Neural cell (in vitro differentiated cells): ENCODE data around the gene KCTD2.

ENCODE experiments used
- CTCF ChIP-seq: fragments of 450-650 bp; IDR thresholded peaks from 2 replicates; pipeline ENCODE4 v1.5.1; 2014; ENCODE audit warnings: antibody characterized with exemption, mild to moderate bottlenecking, moderate library complexity; ENCODE audit not compliant: poor library complexity, severe bottlenecking
- EP300 ChIP-seq: fragments of 450-650 bp; conservative IDR thresholded peaks from 2 replicates; pipeline ENCODE4 v1.6.1; 2014; ENCODE audit warnings: antibody characterized with exemption, mild to moderate bottlenecking, moderate library complexity; ENCODE audit not compliant: poor library complexity, severe bottlenecking
- EZH2 ChIP-seq: fragments of 200-600, 300-800 bp; shearing (Covaris generic), sonication (generic); IDR thresholded peaks from 2 replicates; pipeline ENCODE4 v1.6.1; 2014; ENCODE audit warnings: antibody characterized with exemption, low read length, borderline replicate concordance, mild to moderate bottlenecking; ENCODE audit not compliant: insufficient read depth, poor library complexity, severe bottlenecking
- MXI1 ChIP-seq: fragments of 450-650 bp; conservative IDR thresholded peaks from 2 replicates; pipeline ENCODE4 v1.6.1; 2014; ENCODE audit warnings: antibody characterized with exemption, mild to moderate bottlenecking; ENCODE audit not compliant: poor library complexity, severe bottlenecking
- POLR2AphosphoS5 ChIP-seq: IDR thresholded peaks from 2 replicates; pipeline ENCODE4 v1.6.1; 2012
- RAD21 ChIP-seq: fragments of 450-650 bp; conservative IDR thresholded peaks from 2 replicates; pipeline ENCODE4 v1.6.1; 2014; ENCODE audit warnings: antibody characterized with exemption, mild to moderate bottlenecking, moderate library complexity
- SMC3 ChIP-seq: fragments of 450-650 bp; conservative IDR thresholded peaks from 2 replicates; pipeline ENCODE4 v1.6.1; 2014; ENCODE audit warnings: antibody characterized with exemption, mild to moderate bottlenecking, moderate library complexity; ENCODE audit not compliant: poor library complexity
- TF ChIP-seq, protein P1 (sequence below): IDR thresholded peaks from 2 replicates; pipeline ENCODE4 v1.6.1; 2012; ENCODE audit warnings: borderline replicate concordance

DNA sequence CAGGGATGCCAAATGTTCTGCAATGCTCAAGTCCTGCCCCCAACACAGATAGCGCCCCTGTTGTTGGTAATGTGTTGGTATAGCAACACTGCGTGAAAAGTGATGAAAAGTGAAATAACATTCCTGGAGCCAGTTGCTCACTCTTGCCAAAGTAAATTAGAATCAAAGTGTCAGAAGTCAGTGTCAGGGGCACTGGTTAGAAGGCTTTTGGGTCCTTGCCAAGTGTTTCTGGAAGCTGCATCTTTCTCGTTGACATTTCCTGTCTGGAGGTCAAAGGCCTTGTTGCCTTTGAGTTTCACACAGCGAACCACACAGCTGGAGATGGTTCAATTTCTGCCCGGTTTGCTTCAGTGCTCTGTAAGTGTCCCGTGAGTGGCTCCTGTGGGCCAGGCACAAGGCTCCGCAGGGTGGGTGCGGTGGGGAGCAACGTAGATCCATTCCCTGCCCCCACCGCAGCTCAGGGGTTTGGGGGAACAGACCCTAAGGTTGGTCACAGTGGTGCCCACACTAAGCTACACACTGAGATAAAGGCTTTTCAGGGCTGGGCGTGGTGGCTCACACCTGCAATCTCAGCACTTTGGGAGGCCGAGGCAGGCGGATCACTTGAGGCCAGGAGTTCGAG, 37.1 kb downstream of the KCTD2 start:
- TF ChIP-seq, protein P1, sequence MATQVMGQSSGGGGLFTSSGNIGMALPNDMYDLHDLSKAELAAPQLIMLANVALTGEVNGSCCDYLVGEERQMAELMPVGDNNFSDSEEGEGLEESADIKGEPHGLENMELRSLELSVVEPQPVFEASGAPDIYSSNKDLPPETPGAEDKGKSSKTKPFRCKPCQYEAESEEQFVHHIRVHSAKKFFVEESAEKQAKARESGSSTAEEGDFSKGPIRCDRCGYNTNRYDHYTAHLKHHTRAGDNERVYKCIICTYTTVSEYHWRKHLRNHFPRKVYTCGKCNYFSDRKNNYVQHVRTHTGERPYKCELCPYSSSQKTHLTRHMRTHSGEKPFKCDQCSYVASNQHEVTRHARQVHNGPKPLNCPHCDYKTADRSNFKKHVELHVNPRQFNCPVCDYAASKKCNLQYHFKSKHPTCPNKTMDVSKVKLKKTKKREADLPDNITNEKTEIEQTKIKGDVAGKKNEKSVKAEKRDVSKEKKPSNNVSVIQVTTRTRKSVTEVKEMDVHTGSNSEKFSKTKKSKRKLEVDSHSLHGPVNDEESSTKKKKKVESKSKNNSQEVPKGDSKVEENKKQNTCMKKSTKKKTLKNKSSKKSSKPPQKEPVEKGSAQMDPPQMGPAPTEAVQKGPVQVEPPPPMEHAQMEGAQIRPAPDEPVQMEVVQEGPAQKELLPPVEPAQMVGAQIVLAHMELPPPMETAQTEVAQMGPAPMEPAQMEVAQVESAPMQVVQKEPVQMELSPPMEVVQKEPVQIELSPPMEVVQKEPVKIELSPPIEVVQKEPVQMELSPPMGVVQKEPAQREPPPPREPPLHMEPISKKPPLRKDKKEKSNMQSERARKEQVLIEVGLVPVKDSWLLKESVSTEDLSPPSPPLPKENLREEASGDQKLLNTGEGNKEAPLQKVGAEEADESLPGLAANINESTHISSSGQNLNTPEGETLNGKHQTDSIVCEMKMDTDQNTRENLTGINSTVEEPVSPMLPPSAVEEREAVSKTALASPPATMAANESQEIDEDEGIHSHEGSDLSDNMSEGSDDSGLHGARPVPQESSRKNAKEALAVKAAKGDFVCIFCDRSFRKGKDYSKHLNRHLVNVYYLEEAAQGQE, result no peak
- TF ChIP-seq EP300 (no peak), POLR2AphosphoS5 (no peak), CTCF (no peak), RAD21 (no peak), MXI1 (no peak), SMC3 (no peak), EZH2 (no peak)
